Naive thymus-derived CD4-positive, alpha-beta T cell (primary cell): ENCODE data around the gene CAPN6. TPM values are rescaled to one million over a fixed set of nuclear protein-coding genes. Genes with fewer than 3 reads are reported as not detected.

Experiments used
- ATAC-seq: fragments of 150-1000 bp; cut with Tn5 transposase; 2 replicates; pipeline ENCODE4 v1.10.0; 2021; ENCODE audit warnings: mild to moderate bottlenecking, moderate library complexity
- CTCF ChIA-PET: fragments of 350-600 bp; sonication (Branson Sonifier 250); formaldehyde crosslinking; loops from one replicate; lab custom pipeline; 2021; ENCODE audit warnings: antibody characterized with exemption; lab: Charles Lee
- POLR2A ChIA-PET: fragments of 350-600 bp; sonication (Branson Sonifier 250); formaldehyde crosslinking; loops from one replicate; lab custom pipeline; 2021; ENCODE audit warnings: antibody characterized with exemption, inconsistent platforms; lab: Charles Lee
- DNase-seq, 9 donors: peaks; one replicate each; pipeline versions ENCODE4 v3.0.0 to v3.0.0-alpha.2; 2020 to 2022; ENCODE audit warnings: mixed read lengths in 1 of 9
- H3K27ac ChIP-seq: one replicate; pipeline ENCODE4 v1.7.0; 2013; ENCODE audit warnings: mild to moderate bottlenecking, low read depth, low read length, moderate library complexity
- H3K27me3 ChIP-seq, 2 donors: one replicate each; pipeline ENCODE4 v1.7.0; 2013; ENCODE audit warnings: low read length in 2 of 2, mild to moderate bottlenecking in 2 of 2, moderate library complexity in 2 of 2; ENCODE audit not compliant: control insufficient read depth in 2 of 2, insufficient read depth in 2 of 2
- H3K36me3 ChIP-seq, 3 experiments: 1 replicate in 2 of 3; 2 replicates in 1 of 3; pipeline ENCODE4 v1.7.0; 2013; ENCODE audit warnings: low read length in 3 of 3, mild to moderate bottlenecking in 3 of 3, moderate library complexity in 1 of 3; ENCODE audit not compliant: insufficient read depth in 3 of 3, control insufficient read depth in 2 of 3
- H3K4me1 ChIP-seq, 2 donors: one replicate each; pipeline ENCODE4 v1.7.0; 2013; ENCODE audit warnings: low read length in 2 of 2, mild to moderate bottlenecking in 2 of 2, moderate library complexity in 1 of 2; ENCODE audit not compliant: control insufficient read depth in 2 of 2, insufficient read depth in 2 of 2
- H3K4me3 ChIP-seq: 2 replicates; pipeline ENCODE4 v1.7.0; 2013; ENCODE audit warnings: mild to moderate bottlenecking, low read length
- H3K9me3 ChIP-seq, 3 experiments: 1 replicate in 2 of 3; 2 replicates in 1 of 3; pipeline ENCODE4 v1.7.0; 2013; ENCODE audit warnings: low read length in 3 of 3; ENCODE audit not compliant: control insufficient read depth in 2 of 3
- H3K27ac Mint-ChIP-seq, 9 donors: one replicate each; pipeline ENCODE4 v1.8.0; 2020 to 2022; ENCODE audit warnings: mixed read lengths in 9 of 9, mild to moderate bottlenecking in 8 of 9, moderate library complexity in 5 of 9, inconsistent platforms in 2 of 9
- H3K27me3 Mint-ChIP-seq, 5 donors: one replicate each; pipeline ENCODE4 v1.8.0; 2021 to 2022; ENCODE audit warnings: mixed read lengths in 5 of 5, mild to moderate bottlenecking in 1 of 5
- H3K36me3 Mint-ChIP-seq, 5 donors: one replicate each; pipeline ENCODE4 v1.8.0; 2020 to 2022; ENCODE audit warnings: mixed read lengths in 5 of 5, mild to moderate bottlenecking in 3 of 5, inconsistent platforms in 1 of 5
- H3K4me1 Mint-ChIP-seq, 7 donors: one replicate each; pipeline ENCODE4 v1.8.0; 2020 to 2022; ENCODE audit warnings: mixed read lengths in 7 of 7, mild to moderate bottlenecking in 3 of 7, inconsistent platforms in 1 of 7
- H3K4me3 Mint-ChIP-seq, 10 donors: one replicate each; pipeline ENCODE4 v1.8.0; 2020 to 2022; ENCODE audit warnings: mild to moderate bottlenecking in 10 of 10, mixed read lengths in 10 of 10, moderate library complexity in 6 of 10, inconsistent platforms in 2 of 10
- H3K9me3 Mint-ChIP-seq, 11 donors: one replicate each; pipeline ENCODE4 v1.8.0; 2020 to 2022; ENCODE audit warnings: mixed read lengths in 11 of 11, mild to moderate bottlenecking in 4 of 11, inconsistent platforms in 1 of 11, moderate library complexity in 1 of 11
- intact Hi-C, 2 donors: fragments of 100-400 bp; cut with micrococcal nuclease; formaldehyde crosslinking; loops; one replicate each; pipeline ENCODE4 v1.15.1; 2023
- polyA plus RNA-seq, 2 donors: library from polyadenylated mRNA; unstranded; fragments of 300-500 nt; fragmentation: Illumina TruSeq; gene quantifications; one replicate each; pipeline ENCODE4 v1.2.3, GENCODE V29; 2021
- total RNA-seq, 6 experiments: library from RNA in 5 of 6; stranded (reverse) in 5 of 6; gene quantifications; 1 replicate in 5 of 6; 2 replicates in 1 of 6; pipeline ENCODE4 v1.2.3 and lab custom pipeline; 2021 to 2026

CAPN6 gene
- total and polyA plus RNA-seq, 7 experiments from 2014 or later, result not detected

DNA sequence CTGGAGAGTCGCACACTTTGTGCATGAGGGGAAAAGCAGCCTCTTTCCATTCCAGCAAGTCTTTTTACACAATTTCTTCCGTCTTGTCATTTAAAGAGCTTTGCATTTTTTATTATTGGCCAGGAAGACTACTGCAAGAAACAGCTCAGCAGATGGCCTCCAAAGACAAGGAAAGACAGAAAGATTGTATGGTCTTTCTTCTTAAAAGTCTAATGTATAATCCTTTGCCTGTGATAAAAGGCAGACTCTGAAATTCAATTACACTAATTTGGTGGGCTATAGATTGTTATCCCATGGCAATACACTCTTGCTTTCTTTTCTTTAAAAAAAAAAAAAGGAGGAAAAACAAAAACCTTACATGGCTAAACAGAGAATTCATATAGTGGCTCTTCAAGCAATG lies 5.9 kb downstream of the CAPN6 start:
- intact Hi-C loops, result no loop called here
- CTCF ChIA-PET, result no interaction called here
- POLR2A ChIA-PET, result no interaction called here
- H3K9me3 ChIP-seq, result no peaks in the 10 kb centered on the region
- H3K4me3 ChIP-seq, result no peak overlapping the region
- H3K27ac ChIP-seq, result no peak overlapping the region
- no peaks in the 10 kb centered on the region for H3K4me1 ChIP-seq
- Mint-ChIP-seq H3K9me3 (no peaks in the 10 kb centered on the region), H3K4me1 (no peaks in the 10 kb centered on the region), H3K36me3 (no peaks in the 10 kb centered on the region), H3K27me3 (peaks cover 0 to 4% (median 0%) of the 10 kb centered on the region in 5 donors), H3K27ac (no peak overlapping the region), H3K4me3 (no peak overlapping the region)
- no peak for DNase-seq
- H3K36me3 ChIP-seq, result no peaks in the 10 kb centered on the region
- no peaks in the 10 kb centered on the region for H3K27me3 ChIP-seq
- no peak for ATAC-seq

DNA sequence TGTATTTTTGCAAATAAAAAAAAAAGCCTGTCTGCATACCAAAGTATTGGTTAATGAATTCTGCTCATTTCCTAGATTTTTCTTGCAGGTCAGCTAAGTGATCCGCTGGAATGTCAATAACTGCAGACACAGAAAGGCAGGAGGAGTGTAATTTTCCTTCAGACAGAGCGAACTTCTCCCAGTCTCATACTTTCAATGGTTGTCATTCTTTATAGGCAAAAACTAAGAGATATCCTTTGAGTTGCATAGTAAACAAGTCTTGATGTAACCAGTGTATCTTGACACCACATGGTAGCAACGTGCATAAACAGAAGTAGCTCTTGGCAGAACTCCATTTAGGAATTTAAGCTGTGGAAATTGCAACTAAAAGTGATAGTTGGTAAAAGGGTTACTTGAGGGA lies 8.2 kb downstream of the CAPN6 start:
- Mint-ChIP-seq H3K27ac (no peak overlapping the region), H3K36me3 (no peaks in the 10 kb centered on the region), H3K9me3 (no peaks in the 10 kb centered on the region), H3K27me3 (peaks cover 0 to 4% (median 0%) of the 10 kb centered on the region in 5 donors), H3K4me1 (no peaks in the 10 kb centered on the region), H3K4me3 (no peak overlapping the region)
- intact Hi-C loops, result no loop called here
- H3K36me3 ChIP-seq, result no peaks in the 10 kb centered on the region
- H3K4me3 ChIP-seq, result no peak overlapping the region
- H3K4me1 ChIP-seq, result no peaks in the 10 kb centered on the region
- no peaks in the 10 kb centered on the region for H3K27me3 ChIP-seq
- ATAC-seq (no peak), DNase-seq (no peak)
- POLR2A ChIA-PET, result no interaction called here
- CTCF ChIA-PET, result no interaction called here
- H3K27ac ChIP-seq, result no peak overlapping the region
- H3K9me3 ChIP-seq, result no peaks in the 10 kb centered on the region

DNA sequence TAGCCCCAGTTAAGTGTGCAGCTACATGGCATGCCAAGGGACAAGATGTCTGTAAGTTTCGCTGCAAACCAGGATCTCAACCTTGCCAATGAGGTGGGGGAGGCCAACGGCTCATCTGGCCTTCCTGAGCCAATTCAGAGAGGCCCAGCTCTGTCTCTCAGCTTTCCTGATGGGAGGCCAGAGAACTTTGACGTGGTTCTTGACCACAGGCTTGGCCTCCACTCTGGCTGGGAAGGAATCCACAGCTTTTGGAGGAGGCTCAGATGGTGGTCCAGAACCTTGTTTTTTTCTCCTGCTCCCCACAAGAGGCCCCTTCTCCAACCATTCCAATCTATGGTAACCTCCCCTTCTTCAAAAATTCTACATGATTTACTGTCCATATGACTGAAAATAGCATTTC lies 9.8 kb downstream of the CAPN6 start:
- H3K27me3 Mint-ChIP-seq, result peaks cover 0 to 4% (median 0%) of the 10 kb centered on the region in 5 donors
- Histone ChIP-seq H3K27me3 (no peaks in the 10 kb centered on the region), H3K36me3 (no peaks in the 10 kb centered on the region), H3K9me3 (no peaks in the 10 kb centered on the region), H3K27ac (no peak overlapping the region), H3K4me3 (no peak overlapping the region), H3K4me1 (no peaks in the 10 kb centered on the region)
- no peak for ATAC-seq
- CTCF ChIA-PET, result no interaction called here
- H3K4me1 Mint-ChIP-seq, result no peaks in the 10 kb centered on the region
- H3K36me3 Mint-ChIP-seq, result no peaks in the 10 kb centered on the region
- POLR2A ChIA-PET, result no interaction called here
- DNase-seq, result no peak
- peaks cover 0 to 2% (median 0%) of the 10 kb centered on the region in 11 donors for H3K9me3 Mint-ChIP-seq
- H3K27ac Mint-ChIP-seq, result no peak overlapping the region
- no peak overlapping the region for H3K4me3 Mint-ChIP-seq
- intact Hi-C loops, result no loop called here

DNA sequence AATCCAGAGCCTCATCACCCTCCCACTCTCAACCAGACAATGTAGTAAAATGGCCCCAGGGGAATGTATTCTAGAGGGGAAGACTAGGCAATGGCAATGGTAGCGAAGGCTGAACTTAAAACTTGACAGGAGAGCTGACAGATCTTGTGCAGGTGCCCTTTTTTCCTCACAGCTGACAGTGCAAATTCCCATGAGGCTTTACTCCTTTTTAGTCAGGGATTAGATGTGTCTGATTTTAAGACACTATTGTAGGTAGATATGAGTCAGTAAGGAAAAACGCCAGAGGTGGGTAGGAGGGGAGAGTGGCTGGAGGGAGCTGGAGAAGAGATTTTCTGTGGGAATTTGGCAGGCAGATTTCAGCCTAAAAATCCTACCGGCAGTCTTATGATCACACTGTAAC lies 10.7 kb downstream of the CAPN6 start:
- CTCF ChIA-PET, result no interaction called here
- H3K9me3 ChIP-seq, result no peaks in the 10 kb centered on the region
- Mint-ChIP-seq H3K4me3 (no peak overlapping the region), H3K36me3 (no peaks in the 10 kb centered on the region), H3K4me1 (no peaks in the 10 kb centered on the region), H3K9me3 (peaks cover 0 to 2% (median 0%) of the 10 kb centered on the region in 11 donors), H3K27me3 (peaks cover 0 to 4% (median 0%) of the 10 kb centered on the region in 5 donors), H3K27ac (no peak overlapping the region)
- H3K4me3 ChIP-seq, result no peak overlapping the region
- intact Hi-C loops, result no loop called here
- DNase-seq (no peak), ATAC-seq (no peak)
- H3K27ac ChIP-seq, result no peak overlapping the region
- no peaks in the 10 kb centered on the region for H3K4me1 ChIP-seq
- H3K36me3 ChIP-seq, result no peaks in the 10 kb centered on the region
- POLR2A ChIA-PET, result no interaction called here
- H3K27me3 ChIP-seq, result no peaks in the 10 kb centered on the region

DNA sequence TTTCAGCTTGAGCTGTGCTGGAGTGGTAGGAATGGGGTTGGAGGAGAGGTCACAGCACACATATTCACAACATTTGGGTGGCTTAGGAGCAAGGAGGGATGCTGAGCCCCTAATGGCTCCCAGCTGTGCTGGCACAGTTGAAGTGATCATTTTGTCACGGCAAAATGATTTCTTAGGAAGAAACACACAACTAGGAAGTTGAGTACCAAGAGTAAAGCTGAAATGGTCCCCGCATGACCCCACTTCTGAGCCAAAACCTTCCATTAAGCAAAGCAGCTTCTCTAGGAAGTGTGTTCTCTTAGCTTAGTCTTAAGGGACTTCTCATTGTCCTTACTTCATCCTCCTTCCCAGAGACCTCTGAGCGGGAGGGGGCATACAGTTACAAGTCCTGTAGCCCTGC lies 12.6 kb downstream of the CAPN6 start:
- Mint-ChIP-seq H3K27ac (no peak overlapping the region), H3K27me3 (peaks cover 0 to 4% (median 0%) of the 10 kb centered on the region in 5 donors), H3K4me1 (no peaks in the 10 kb centered on the region), H3K4me3 (no peak overlapping the region), H3K36me3 (no peaks in the 10 kb centered on the region), H3K9me3 (peaks cover 0 to 2% (median 0%) of the 10 kb centered on the region in 11 donors)
- no peak overlapping the region for H3K4me3 ChIP-seq
- ChIA-PET POLR2A (no interaction called here), CTCF (no interaction called here)
- no peak for DNase-seq
- no peaks in the 10 kb centered on the region for H3K9me3 ChIP-seq
- ATAC-seq, result no peak
- H3K4me1 ChIP-seq, result no peaks in the 10 kb centered on the region
- no peak overlapping the region for H3K27ac ChIP-seq
- intact Hi-C loops, result no loop called here
- H3K27me3 ChIP-seq, result no peaks in the 10 kb centered on the region
- no peaks in the 10 kb centered on the region for H3K36me3 ChIP-seq

DNA sequence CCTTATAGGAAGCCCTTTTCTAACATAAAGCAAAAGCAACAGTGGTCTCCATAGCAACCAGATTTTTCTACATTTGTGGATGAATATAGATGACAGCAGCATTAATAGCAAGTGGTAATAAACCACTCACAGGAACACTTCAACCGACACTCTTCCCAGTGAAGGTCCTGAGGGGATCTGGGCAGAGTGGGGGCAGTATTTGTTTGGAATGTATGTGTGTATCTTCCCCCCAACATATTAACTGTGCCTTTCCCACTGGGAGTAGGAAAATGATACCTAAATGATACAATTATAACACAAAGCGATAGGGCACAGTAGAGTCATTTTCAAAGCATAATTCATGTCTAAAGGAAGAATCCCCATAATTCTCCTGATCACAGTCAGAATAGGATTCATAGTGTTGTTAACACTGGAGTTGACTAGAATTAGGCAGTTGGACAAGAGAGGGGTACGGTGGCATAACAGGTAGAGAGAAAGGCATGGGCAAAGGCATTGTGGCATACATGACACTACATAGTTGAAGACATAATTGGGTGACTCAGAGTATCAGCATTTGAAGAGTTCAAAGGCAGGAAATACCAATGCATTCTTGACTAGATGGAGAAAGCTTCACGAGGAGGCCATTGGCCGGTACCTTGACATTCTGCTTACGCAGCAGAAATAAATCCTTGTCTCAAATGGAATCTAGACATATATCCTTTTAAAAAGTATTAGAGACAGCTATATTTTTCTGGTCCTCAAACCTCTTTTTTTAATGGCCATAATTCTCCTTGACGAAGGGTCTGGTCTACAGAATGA lies 15.2 kb downstream of the CAPN6 start:
- Mint-ChIP-seq H3K36me3 (no peaks in the 10 kb centered on the region), H3K4me1 (no peaks in the 10 kb centered on the region), H3K9me3 (peaks cover 0 to 2% (median 0%) of the 10 kb centered on the region in 11 donors), H3K27ac (no peak overlapping the region), H3K4me3 (no peak overlapping the region), H3K27me3 (peaks cover 0 to 6% (median 0%) of the 10 kb centered on the region in 5 donors)
- H3K27ac ChIP-seq, result no peak overlapping the region
- ChIA-PET POLR2A (no interaction called here), CTCF (no interaction called here)
- H3K9me3 ChIP-seq, result no peaks in the 10 kb centered on the region
- H3K36me3 ChIP-seq, result no peaks in the 10 kb centered on the region
- H3K4me1 ChIP-seq, result no peaks in the 10 kb centered on the region
- no peak for ATAC-seq
- H3K4me3 ChIP-seq, result no peak overlapping the region
- DNase-seq, result no peak
- intact Hi-C loops, result no loop called here
- H3K27me3 ChIP-seq, result no peaks in the 10 kb centered on the region

DNA sequence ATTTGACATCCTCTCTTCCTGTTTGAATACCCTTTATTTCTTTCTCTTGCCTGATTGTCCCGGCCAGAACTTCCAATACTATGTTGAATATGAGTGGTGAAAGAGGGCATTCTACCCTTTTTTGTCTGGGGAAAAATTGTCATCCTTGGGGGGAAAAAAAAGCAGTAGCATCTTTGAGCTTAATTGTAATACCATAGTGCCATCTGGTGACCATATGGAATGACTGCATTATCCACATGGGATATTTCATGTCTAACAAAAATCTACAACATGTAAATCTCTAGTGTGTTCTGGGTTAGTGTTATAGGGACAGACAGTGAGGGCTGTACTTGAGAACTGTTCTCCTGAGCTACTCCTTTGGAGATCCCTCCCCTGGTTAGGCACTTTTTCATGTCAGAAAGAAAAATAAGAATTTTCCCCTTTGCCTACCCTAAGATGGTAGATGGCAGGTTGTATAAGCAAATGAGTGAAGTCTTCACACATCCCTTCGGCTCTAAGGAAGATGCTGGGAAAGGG lies 26.0 kb downstream of the CAPN6 start:
- no peak overlapping the region for H3K4me3 Mint-ChIP-seq
- no peaks in the 10 kb centered on the region for H3K9me3 Mint-ChIP-seq
- no peak for ATAC-seq
- no peaks in the 10 kb centered on the region for H3K4me1 Mint-ChIP-seq
- Histone ChIP-seq H3K4me3 (no peak overlapping the region), H3K36me3 (no peaks in the 10 kb centered on the region), H3K27me3 (no peaks in the 10 kb centered on the region), H3K4me1 (no peaks in the 10 kb centered on the region), H3K27ac (no peak overlapping the region), H3K9me3 (no peaks in the 10 kb centered on the region)
- ChIA-PET CTCF (no interaction called here), POLR2A (no interaction called here)
- H3K27me3 Mint-ChIP-seq, result peaks cover 0 to 2% (median 0%) of the 10 kb centered on the region in 5 donors
- no peak for DNase-seq
- intact Hi-C loops, result loop anchor here (1.0 to 10.0 kb wide), 4 partner anchors 145 to 792 kb away; no protein-coding TSS in a partner anchor
- no peaks in the 10 kb centered on the region for H3K36me3 Mint-ChIP-seq
- H3K27ac Mint-ChIP-seq, result no peak overlapping the region
